ENCODE results near the gene NUMBL.

Gene NUMBL

DNA sequence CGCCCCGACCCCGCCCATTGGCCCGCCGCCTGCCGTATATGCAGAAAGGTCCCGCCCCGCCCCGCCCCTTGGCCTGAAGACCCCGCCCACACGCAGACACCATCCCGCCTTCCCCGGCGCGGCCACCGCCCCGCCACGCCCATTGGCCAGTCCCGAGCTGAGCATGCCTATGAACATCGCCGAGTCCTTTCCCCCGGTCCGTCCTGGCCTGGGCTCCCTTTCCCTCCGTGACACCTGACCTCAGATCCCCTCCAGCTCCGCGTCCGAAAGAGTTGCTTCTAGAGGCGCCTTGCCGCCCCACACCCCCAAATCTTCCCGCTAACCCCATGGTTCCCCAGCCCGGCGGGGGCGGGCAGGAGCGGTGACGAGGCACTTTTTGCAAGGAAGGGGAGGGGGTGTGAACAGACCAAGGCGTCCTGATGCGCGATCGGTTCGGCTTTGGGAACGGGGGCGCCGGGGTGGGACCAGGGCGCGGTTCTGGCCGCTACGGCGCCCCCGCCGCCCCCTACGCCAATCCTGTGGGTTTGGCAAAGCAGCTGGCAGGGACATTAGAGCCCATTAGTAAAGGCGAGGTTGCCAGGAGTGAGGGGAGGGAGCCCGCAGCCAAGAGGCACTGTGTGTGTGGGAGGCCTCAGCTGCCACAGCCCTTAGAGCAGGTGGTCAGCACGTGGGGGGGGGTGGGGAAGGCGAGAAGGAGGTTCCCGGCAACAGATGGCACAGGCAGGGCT lies 406 bp upstream of the NUMBL start:
- DNase-seq (ENCODE audit: low spot score): peak; percentile 83

DNA sequence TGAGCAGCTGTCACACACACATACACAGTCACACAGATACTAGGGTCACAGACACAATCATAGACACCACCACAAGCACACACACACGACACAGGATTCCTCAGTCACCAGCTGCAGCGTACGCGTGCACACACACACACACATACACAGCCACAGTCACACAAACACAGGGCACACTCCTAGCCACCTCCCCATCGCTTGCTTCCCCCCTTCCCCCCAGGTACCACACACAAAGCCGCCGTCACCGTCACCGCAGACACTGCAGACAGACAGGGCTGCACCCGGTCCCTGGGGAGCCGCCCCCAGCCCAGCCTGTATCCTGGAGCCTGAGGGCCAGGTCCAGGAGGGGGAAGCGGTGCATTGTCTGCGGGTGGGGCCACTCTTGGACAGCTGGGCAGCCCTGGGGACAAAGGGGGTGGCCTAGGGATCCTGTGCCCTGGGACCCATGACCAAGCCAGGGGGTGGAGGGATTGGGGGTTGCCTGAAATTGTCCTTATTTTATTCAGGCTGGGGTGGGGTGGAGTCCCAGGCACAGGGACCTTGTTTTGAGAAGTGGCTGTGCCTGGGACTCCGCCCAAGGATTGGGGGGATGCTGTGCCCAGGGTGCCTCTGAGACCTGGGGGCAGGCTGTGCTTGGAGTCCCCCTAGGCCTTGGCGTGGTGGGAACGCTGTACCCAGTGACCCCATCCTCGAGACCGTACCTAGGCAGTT lies 957 bp downstream of the NUMBL start:
- peak; percentile 47 for DNase-seq (ENCODE audit: low spot score)

DNA sequence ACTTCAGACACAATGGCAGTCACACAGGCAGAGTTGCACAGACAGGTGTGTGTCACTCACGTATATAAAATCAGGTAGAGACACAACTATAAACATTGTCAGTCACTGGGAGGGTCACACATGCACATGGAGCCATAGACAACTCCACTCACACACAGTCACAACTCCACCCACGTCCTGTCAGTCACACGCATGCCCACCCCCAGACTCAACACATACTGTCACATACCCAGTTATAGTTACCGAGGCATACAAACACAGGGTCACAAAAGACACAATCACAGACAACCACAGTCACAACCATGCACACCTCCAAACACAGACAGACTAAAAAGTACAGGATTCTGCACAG lies 1.5 kb downstream of the NUMBL start:
- DNase-seq (ENCODE audit: low spot score): no peak

DNA sequence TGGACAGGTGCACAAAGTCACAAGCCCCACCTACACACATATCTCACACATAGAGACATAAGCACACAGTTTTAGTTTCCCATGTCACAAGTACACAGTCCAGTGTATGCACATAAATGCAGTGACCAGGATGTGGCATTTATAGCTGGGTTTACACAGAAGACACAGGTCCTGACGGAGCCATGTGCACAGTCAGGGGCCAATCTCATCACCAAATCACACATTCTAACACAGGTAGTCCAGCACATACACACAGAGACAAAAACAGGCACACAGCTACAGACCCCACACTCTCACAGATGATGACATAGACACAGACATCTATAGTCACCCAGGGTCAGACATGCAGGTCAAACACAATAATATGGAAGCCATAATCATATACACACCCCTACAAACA lies 2.1 kb downstream of the NUMBL start:
- no peak for DNase-seq (ENCODE audit: low spot score)

DNA sequence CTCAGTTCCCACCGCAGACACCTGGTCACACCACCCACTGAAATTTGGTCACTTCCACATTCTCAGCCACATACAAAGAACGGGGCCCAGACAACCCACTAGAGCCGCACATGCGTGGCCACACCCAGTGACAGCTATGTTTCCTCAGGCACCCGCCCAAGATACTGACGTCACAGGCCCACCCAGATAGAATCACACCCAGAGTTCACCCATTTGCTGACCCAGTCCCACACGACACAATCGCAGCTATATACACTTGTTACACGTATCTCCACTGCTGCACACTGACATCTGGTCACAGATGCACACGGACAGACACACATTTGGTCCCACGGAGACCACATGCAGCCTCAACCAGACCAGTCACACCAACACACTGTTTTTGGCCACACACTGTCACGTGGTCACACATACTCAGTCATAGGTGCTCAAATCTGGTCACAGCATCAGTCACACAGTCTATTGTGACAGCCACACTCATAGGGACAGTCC lies 2.9 kb downstream of the NUMBL start:
- DNase-seq (ENCODE audit: low spot score): peak; percentile 90

DNA sequence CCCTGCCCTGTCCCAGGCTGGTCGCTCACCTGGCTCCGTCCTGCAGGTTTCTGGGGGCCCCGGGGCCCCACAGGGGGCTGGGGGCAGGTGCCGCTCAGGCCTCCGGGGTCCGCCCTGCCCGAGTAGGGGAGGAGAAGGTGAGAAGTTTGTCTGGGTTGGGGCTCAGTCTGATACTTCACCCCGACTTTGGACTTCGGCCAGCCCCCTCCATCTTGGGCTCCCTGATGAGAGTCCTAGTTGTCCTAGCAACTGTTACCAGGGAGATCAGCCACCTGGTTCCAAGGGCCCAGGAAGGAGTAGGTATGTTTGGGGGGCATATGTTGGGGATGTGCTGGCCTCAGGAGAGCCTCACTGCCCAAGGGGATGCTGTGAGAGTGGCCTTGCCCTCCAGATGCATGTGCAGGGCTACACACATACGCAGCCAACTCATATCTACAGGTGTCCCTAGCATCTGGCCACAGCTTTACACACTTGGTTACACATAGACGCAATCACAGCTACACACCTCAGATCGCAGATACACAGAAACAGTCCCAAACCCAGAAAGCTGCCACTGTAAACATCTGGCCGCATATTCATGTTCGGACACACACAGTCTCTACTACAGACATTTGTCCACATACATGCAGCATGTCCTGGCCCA lies 3.4 kb downstream of the NUMBL start:
- no peak for DNase-seq (ENCODE audit: low spot score)

DNA sequence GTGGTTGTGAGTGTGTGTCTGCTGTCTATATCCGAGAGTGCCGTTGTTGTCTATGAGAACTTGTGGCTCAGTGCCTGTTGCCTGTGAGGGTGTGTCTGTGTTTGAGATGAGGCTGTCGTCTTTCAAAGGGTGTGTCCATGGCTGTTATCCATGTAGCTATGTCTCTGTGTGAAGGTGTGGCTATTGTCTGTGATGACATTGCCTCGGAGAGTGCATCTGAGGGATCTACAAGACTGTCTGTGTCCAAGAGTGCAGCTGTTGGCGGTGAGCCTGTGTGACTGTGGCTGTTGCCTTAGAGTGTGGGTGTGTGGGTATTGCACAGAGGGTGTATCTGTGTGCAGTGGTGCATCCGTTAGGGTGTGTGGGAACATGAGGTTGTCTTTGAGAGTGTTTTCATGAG lies 4.9 kb downstream of the NUMBL start:
- DNase-seq (ENCODE audit: low spot score): no peak

DNA sequence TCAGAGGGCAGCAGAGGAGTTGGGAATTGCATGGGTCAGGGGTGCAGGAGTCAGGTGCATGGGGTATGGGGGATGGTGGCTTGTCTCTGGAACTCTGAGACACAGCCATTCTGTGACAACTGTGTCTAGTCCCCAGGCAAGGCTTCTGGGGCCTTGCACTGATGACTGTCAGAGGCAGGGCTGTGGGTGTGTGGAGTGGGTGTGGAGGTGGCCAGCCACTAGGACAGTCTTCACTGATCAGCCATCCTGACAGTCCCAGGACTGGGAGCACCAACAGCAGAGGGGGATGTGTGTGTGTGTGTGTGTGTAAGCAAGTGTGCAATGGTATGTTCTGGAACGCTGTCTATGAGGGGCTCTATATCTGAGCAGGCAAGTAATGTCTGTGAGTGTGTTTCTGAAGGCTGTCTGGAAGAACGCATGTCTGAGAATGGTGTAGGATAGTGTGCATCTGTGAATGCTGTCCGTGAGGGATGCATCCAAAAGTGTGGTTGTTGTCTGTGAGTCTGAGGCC lies 5.4 kb downstream of the NUMBL start:
- DNase-seq (ENCODE audit: low spot score): no peak

DNA sequence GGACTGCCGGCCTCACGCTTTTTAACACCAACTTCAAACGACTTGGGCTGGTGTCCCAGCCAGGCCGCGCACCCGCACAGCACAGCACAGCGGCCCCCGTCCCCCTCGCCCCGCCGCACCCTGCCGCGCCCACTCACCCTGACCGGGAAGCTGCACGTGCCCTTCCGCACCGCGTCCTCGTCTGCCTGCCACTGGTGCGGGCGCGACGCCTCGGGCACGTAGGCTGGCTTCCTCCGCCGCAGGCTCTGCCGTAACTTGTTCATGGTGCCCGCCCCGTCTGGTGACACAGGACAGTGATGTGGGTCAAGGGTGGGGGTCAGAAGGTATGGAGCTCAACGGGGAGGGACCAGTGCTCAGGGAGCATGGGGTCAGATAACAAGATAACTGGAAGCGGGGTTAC lies 6.2 kb downstream of the NUMBL start:
- DNase-seq (ENCODE audit: low spot score): no peak

DNA sequence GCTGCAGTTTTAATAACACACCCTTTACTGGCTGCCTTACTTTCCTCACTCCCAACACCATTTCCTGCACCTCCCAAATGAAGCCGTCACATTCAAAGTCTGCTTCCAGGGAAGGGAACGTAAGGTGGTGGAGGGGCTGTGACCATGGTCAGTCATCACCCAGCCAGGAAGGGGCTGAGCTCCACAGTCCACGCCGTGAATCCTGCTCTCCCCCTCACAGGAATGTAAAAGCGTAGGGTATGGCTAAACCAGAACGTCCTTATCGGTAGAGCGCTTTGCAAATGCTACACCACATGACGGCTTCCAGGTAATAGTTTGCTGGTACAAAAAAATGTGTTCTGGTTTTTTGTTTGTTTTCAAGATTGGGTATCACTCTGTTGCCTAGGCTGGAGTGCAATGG lies 7.0 kb downstream of the NUMBL start:
- no peak for DNase-seq (ENCODE audit: low spot score)

DNA sequence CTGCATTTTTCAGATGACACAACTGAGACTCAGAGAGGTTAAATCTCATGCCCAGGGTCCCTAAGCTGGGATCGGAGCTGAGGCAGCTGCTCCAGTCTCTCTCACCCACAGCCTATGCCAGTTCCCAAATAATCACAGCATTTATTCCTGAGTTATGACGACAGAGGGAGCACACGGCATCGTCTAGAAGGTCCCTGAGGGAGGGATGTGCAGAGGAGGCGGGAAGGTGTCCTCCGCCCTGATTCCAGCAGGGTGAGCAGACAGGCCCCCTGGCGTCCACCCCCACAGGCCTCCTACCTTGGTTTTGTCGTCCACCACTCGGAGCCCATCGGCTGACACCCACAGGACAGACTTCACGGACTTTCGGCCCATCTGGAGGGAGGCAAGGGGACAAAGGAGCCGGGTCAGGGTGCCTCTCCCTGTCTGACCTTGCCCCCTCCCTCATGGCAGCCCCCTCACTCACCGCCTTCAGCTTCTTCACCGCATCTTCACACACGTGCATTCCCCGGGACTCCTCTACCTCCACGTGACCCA lies 8.0 kb downstream of the NUMBL start:
- DNase-seq (ENCODE audit: low spot score): no peak

DNA sequence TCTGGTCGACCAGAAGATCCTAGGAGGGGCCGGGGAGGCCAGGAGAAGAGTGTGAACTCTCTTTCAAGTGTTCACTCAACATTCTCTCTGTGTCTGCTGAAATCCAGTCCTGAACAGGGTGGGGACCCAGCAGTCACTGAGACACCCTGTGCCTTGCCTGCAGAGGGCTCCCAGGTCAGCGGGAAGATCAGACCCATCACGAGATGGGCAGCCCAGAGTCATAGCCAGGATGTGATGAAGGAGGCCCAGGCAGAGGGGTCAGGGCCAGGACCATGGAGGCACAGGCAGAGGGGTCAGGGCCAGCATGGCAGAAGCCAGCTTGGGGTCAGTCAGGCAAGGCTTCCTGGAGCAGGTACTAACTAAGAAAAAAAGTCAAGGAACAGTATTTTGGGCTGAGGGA lies 9.4 kb downstream of the NUMBL start:
- DNase-seq (ENCODE audit: low spot score): no peak

DNA sequence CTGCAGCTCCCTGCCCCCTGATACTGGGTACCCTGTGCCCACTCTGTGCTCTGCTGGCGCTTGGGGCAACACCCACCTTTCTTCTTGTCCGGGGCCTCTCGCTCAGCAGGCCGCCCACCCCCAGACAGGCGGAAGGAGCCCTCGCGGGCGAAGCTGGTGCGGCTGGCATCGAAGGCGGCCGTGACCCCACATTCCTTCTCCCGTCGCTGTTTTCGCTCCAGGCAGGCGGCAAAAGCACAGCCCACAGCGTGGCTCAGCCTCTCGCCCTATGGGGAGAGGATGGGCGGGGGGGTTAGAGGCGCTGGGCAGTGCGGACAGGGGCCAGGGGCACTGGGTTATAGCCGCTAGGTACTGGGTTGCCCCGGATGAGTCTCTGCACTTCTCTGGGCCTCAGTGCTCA lies 13.3 kb downstream of the NUMBL start:
- no peak for DNase-seq (ENCODE audit: low spot score)

DNA sequence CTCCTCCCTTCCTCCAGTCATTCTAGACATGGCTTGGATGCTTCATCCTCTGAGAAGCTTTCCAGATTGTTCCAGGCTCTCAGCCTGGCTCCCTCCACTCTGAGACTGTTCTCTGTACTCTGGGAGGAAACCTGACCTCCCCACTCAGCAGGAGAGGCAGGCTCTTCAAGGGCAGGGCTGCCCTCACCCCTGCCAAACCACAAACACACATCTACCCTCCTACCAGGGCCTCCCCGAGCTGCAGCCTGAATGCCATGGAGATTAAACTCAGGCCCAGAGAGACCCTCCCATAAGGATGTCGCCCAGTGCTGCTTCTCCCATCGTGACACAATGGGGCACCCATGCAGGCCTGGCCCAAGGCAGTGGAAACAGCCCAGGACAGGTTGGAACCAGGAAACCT lies 16.2 kb downstream of the NUMBL start:
- no peak for DNase-seq (ENCODE audit: low spot score)

DNA sequence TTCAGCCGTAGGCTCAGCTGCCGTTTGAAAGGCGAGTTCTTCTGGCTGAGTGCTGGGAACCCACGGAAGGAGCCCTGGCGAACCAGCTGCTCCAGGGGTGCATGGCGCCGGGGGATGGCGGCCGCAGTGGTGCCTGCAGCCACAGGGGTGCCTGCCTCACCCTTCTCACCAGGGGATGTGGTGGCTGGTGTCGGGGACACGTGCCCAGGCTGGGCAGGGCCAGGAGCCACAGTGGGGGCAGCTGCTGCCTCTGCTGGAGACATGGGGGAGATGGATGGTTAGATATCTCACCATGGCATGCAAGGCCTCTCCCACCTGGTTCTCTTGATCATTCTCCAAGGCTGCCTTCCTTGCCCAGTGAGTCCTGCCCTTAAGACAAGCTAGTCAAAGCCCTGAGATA lies 17.1 kb downstream of the NUMBL start:
- DNase-seq (ENCODE audit: low spot score): no peak

DNA sequence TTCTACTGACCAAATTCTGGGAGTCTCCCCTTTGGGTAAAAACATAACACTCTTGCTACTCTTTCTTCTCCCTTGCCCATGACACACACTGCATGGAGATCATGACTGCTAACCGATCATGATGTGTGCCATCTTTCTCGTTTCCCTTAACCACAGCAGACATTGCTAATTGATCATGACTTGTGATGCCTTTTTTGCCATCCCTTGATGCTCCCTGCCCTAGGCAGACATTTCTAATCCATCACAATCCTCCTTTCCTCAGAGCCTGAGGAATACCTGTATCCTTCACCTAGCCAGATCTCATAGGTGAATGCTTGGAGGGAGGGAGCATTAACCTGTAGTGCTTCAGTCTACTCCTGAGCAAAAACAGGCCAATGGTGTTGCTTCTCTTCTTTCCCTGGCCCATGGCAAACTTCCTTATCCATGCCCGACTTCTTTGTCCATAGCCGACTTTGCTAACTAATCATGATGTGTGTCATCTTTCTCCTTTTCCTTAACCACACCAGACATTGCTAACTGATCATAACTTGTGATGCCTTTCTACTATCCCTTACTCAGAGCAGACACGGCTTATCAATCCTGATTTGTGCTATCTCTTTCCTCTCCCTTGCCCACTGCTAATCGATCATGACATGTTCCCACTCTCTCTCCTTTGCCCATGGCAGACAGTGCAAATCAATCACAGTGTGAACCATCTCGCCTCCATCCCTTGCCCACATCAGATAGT lies 17.7 kb downstream of the NUMBL start:
- no peak for DNase-seq (ENCODE audit: low spot score)

DNA sequence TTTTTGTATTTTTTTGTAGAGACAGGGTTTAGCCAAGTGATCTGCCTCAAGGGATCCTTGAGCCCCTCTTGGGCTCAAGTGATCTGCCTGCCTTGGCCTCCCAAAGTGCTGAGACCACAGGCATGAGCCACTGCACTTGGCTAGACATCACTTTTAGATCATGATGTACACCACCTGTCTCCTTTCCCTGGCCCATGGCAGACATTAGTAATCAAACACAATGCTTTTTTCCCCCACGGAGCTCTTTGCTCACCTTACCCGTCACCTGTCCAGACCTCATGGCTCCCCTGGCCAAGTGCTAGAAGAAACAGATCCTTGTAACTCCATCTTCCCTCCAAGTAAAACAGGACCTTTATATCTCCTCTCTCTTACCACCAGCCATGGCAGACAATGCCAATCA lies 18.4 kb downstream of the NUMBL start:
- DNase-seq (ENCODE audit: low spot score): no peak

DNA sequence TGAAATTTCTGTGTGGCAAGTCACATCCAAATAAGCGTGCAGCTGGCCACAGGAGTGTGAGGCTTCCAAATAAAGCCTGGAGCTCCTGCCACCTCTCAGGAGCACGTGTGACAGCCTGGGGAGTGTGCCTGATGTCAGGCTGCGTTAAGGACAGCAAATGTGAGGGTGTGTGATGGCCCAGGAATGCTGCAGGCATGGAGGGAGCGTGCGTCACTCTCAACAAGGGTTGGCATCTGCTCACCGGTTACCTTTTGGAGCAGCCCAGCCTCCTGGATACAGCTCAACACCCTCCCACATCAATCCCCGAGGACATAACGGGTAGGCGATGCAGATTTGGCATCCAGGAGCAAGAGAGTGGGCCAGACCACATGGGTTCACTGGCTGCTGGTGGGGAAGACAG lies 19.0 kb downstream of the NUMBL start:
- no peak for DNase-seq (ENCODE audit: low spot score)

DNA sequence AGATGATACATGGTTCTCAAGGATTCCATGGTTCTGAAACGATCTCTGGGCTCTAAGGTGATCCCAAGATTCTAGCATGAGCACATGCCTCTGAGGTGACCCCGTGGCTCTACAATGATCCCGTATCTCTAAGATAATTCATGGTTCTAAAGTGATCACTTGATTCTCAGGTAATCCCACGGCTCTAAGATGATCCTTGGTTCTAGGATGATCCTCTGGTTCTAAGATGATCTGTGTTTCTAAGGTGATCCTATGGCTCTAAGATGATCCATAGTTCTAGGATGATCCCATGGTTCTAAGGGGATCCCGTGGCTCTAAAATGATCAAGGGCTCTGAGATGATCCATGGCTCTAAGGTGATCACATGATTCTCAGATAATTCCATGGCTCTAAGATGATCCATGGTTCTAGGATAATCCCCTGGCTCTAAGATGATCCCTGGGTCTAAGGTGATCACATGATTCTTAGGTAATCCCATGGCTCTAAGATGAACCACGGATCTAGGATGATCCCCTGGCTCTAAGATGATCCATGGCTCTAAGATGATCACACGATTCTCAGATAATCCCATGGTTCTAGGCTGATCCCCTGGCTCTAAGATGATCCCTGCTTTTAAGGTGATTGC lies 21.3 kb downstream of the NUMBL start:
- no peak for DNase-seq (ENCODE audit: low spot score)

DNA sequence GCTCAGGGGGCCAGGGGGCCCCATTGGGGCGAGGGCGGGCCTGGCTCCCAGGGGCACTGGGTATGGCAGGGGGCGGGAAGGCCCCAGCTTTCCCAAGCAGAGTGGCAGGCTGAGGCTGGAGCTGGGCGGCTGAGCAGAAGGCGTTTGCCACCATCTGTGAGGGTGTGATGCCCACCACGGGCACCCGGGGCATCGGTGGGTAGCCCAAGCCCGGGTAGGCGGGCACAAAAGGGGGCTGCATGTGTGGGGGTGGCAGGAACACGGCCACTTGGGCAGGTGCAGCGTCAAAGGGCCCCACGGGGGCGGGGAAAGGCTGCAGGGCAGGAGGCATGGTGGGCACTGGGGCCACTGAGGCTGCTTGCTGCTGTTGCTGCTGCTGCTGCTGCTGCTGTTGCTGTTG lies 22.8 kb downstream of the NUMBL start:
- DNase-seq (ENCODE audit: low spot score): no peak

DNA sequence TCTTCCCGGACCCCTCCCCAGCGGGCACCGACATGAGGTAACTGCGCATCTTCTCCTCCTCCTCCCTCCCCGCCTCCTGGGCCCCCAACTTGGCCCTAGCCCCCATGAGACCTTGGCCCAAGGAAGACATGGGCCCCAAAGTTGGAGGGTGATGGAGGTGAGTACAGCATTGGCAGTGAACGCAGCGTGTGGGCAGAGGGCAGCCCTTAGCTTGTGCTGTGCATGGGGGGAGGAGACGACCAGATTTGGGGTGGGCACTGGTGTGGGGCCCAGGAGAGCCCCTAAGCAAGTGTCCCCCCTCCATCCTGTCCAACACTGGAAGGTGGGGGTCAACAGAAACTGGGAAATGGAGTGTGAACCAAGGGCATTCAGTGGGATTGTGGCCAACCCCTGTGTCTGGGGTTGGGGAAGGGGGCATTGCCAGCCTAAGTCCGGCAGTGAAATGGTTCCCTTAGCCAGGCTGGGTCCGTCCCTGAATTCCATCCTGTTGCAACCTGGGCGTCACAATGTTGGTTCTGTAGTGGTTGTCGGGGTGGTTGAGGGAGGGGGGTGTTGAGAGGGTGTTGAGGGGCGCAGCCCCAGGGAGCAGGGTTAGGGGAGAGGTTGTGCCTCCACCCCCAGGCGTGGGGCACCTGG lies 23.5 kb downstream of the NUMBL start:
- no peak for DNase-seq (ENCODE audit: low spot score)
